CD4-positive, alpha-beta T cell (primary cell): ENCODE data around the gene OPCML. TPM values are rescaled to one million over a fixed set of nuclear protein-coding genes. Genes with fewer than 3 reads are reported as not detected.

Experiments used
- ATAC-seq: fragments of 200-7000 bp; cut with Tn5 transposase; one replicate; pipeline ENCODE4 v1.10.0; 2022; ENCODE audit warnings: mild to moderate bottlenecking; ENCODE audit not compliant: poor library complexity
- CTCF ChIA-PET: fragments of 350-600 bp; sonication (Branson Sonifier 250); formaldehyde crosslinking; loops from one replicate; lab custom pipeline; 2021; ENCODE audit warnings: antibody characterized with exemption, inconsistent platforms; lab: Charles Lee
- POLR2A ChIA-PET: fragments of 350-600 bp; sonication (Branson Sonifier 250); formaldehyde crosslinking; loops from one replicate; lab custom pipeline; 2021; ENCODE audit warnings: antibody characterized with exemption, inconsistent platforms; lab: Charles Lee
- DNase-seq, 14 experiments: peaks; one replicate each; pipeline ENCODE4 v3.0.0-alpha.2; 2013 to 2020; ENCODE audit warnings: mixed read lengths in 2 of 14
- H3K27ac ChIP-seq, 2 donors: one replicate each; pipeline versions ENCODE4 v1.5.1 to v1.7.0; 2013; ENCODE audit warnings: low read length in 2 of 2, low read depth in 1 of 2, mild to moderate bottlenecking in 1 of 2
- H3K27me3 ChIP-seq, 2 experiments: 1 replicate in 1 of 2; 2 replicates in 1 of 2; pipeline versions ENCODE4 v1.6.1 to v1.7.0; 2013; ENCODE audit warnings: low read length in 2 of 2, control low read depth in 1 of 2, mild to moderate bottlenecking in 1 of 2, moderate library complexity in 1 of 2; ENCODE audit not compliant: insufficient read depth in 2 of 2, control insufficient read depth in 1 of 2
- H3K36me3 ChIP-seq: one replicate; pipeline ENCODE4 v1.6.1; 2013; ENCODE audit warnings: low read length, control low read depth; ENCODE audit not compliant: insufficient read depth
- H3K4me1 ChIP-seq: one replicate; pipeline ENCODE4 v1.6.1; 2013; ENCODE audit warnings: low read length, control low read depth; ENCODE audit not compliant: insufficient read depth
- H3K4me3 ChIP-seq: one replicate; pipeline ENCODE4 v1.5.1; 2013; ENCODE audit warnings: mild to moderate bottlenecking, low read length, moderate library complexity
- H3K9me3 ChIP-seq, 2 experiments: 1 replicate in 1 of 2; 2 replicates in 1 of 2; pipeline versions ENCODE4 v1.6.1 to v1.7.0; 2013; ENCODE audit warnings: low read length in 2 of 2, mild to moderate bottlenecking in 2 of 2, control low read depth in 1 of 2, moderate library complexity in 1 of 2; ENCODE audit not compliant: control insufficient read depth in 1 of 2, insufficient read depth in 1 of 2
- H3K27ac Mint-ChIP-seq: one replicate; pipeline ENCODE4 v1.8.0; 2020; ENCODE audit warnings: mixed read lengths
- H3K27me3 Mint-ChIP-seq: one replicate; pipeline ENCODE4 v1.8.0; 2021; ENCODE audit warnings: mixed read lengths
- H3K36me3 Mint-ChIP-seq: one replicate; pipeline ENCODE4 v1.8.0; 2021; ENCODE audit warnings: low read depth, mixed read lengths
- H3K4me1 Mint-ChIP-seq: one replicate; pipeline ENCODE4 v1.8.0; 2021; ENCODE audit warnings: low read depth, mixed read lengths
- H3K4me3 Mint-ChIP-seq: one replicate; pipeline ENCODE4 v1.8.0; 2020; ENCODE audit warnings: mild to moderate bottlenecking, mixed read lengths
- H3K9me3 Mint-ChIP-seq: one replicate; pipeline ENCODE4 v1.8.0; 2020; ENCODE audit warnings: mixed read lengths
- intact Hi-C, 2 experiments: fragments of 100-400 bp; cut with DNase I in 1 of 2; cut with micrococcal nuclease in 1 of 2; formaldehyde crosslinking; loops; one replicate each; pipeline versions ENCODE4 v1.15.1 to v1.9.0; 2023 to 2025; cut with DNase I, micrococcal nuclease
- total RNA-seq, 174 experiments: library from RNA in 2 of 174; stranded (reverse) in 2 of 174; gene quantifications; one replicate each; pipeline ENCODE4 v1.2.3 and lab custom pipeline; 2021 to 2026
- TF ChIP-seq, protein P1 (sequence below): fragments of 200-600 bp; IDR thresholded peaks from one replicate; pipeline ENCODE4 v1.8.0; 2022; ENCODE audit warnings: antibody characterized with exemption, mild to moderate bottlenecking

The OPCML gene
- total RNA-seq, 2 experiments from 2014 or later, result not detected

DNA sequence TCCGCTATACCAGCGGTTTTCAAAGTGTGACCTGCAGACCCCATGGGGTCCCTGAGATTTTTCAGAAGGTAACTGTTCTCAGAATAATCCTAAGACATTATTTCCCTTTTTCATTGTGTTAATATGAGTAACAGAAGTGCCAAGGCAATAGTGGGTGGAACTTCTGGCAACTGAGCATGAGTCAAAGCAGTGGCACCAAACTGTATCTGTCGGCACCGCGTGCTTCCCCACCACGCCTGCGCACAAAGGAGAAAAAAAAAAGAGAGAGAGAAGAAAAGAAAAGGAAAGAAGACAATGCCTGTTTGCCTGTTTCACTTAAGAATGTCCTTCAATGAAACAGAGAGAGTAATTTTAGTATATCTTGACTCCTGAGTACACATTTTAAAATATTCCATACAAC is 679.9 kb downstream of the OPCML start:
- TF ChIP-seq, protein P1, sequence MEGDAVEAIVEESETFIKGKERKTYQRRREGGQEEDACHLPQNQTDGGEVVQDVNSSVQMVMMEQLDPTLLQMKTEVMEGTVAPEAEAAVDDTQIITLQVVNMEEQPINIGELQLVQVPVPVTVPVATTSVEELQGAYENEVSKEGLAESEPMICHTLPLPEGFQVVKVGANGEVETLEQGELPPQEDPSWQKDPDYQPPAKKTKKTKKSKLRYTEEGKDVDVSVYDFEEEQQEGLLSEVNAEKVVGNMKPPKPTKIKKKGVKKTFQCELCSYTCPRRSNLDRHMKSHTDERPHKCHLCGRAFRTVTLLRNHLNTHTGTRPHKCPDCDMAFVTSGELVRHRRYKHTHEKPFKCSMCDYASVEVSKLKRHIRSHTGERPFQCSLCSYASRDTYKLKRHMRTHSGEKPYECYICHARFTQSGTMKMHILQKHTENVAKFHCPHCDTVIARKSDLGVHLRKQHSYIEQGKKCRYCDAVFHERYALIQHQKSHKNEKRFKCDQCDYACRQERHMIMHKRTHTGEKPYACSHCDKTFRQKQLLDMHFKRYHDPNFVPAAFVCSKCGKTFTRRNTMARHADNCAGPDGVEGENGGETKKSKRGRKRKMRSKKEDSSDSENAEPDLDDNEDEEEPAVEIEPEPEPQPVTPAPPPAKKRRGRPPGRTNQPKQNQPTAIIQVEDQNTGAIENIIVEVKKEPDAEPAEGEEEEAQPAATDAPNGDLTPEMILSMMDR, result no peak
- no peak overlapping the region for H3K27ac Mint-ChIP-seq
- ChIA-PET POLR2A (no interaction called here), CTCF (no interaction called here)
- no peaks in the 10 kb centered on the region for H3K4me1 ChIP-seq
- ATAC-seq, result no peak
- DNase-seq, result no peak
- no peaks in the 10 kb centered on the region for H3K27me3 Mint-ChIP-seq
- H3K9me3 Mint-ChIP-seq, result no peaks in the 10 kb centered on the region
- H3K4me1 Mint-ChIP-seq, result no peaks in the 10 kb centered on the region
- H3K36me3 ChIP-seq, result no peaks in the 10 kb centered on the region
- no peaks in the 10 kb centered on the region for H3K36me3 Mint-ChIP-seq
- intact Hi-C loops, result no loop called here
- H3K4me3 ChIP-seq, result no peak overlapping the region
- no peak overlapping the region for H3K4me3 Mint-ChIP-seq
- no peak overlapping the region for H3K27ac ChIP-seq
- H3K27me3 ChIP-seq, result no peaks in the 10 kb centered on the region
- H3K9me3 ChIP-seq, result no peaks in the 10 kb centered on the region

DNA sequence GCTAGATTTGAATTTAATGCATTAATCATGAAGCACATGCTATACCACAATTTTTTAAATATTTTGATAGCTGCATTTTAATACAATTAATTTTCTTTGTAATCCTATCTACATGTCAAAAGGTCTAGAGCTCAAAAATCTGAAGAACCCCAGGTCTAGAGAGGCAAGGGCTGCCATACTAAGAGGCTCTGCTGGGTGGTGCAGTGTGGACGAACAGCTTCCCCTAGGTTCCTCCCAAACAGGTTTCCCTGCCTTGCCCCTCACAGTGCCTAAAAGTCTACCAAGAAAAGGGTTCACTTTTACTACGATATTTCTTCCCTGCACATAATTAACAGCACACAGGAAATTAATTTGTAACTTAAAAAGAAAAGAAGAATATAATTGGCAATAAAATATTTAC is 681.1 kb downstream of the OPCML start:
- H3K4me3 ChIP-seq, result no peak overlapping the region
- ChIA-PET CTCF (no interaction called here), POLR2A (no interaction called here)
- ATAC-seq (no peak), DNase-seq (no peak)
- intact Hi-C loops, result no loop called here
- Mint-ChIP-seq H3K36me3 (no peaks in the 10 kb centered on the region), H3K4me1 (no peaks in the 10 kb centered on the region), H3K4me3 (no peak overlapping the region), H3K27me3 (no peaks in the 10 kb centered on the region), H3K9me3 (no peaks in the 10 kb centered on the region), H3K27ac (no peak overlapping the region)
- no peaks in the 10 kb centered on the region for H3K4me1 ChIP-seq
- no peaks in the 10 kb centered on the region for H3K36me3 ChIP-seq
- H3K27me3 ChIP-seq, result no peaks in the 10 kb centered on the region
- TF ChIP-seq, protein P1, result no peak
- no peaks in the 10 kb centered on the region for H3K9me3 ChIP-seq
- no peak overlapping the region for H3K27ac ChIP-seq

DNA sequence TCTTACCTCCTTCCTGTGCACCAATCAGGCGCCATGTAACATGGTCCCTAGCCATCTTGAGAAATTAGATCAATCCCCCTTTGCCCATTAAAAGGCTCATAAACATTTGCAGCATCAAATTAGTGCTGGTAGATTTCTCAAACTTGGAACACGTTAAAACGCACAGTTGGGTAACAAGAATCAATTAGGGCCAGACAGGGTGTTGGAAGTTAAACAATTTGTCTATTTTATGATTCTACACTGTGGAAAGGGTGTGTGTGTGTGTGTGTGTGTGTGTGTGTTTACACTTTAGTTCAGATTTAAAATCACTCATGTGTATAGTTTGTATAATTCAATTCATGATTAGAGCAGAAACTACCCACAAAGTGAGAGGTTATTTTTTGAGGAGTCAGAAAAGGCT is 682.0 kb downstream of the OPCML start:
- ATAC-seq (no peak), DNase-seq (no peak)
- no peaks in the 10 kb centered on the region for H3K27me3 Mint-ChIP-seq
- CTCF ChIA-PET, result no interaction called here
- H3K27ac ChIP-seq, result no peak overlapping the region
- H3K4me1 ChIP-seq, result no peaks in the 10 kb centered on the region
- TF ChIP-seq, protein P1, result no peak
- no peaks in the 10 kb centered on the region for H3K27me3 ChIP-seq
- H3K4me3 Mint-ChIP-seq, result no peak overlapping the region
- no peaks in the 10 kb centered on the region for H3K4me1 Mint-ChIP-seq
- H3K9me3 Mint-ChIP-seq, result no peaks in the 10 kb centered on the region
- H3K4me3 ChIP-seq, result no peak overlapping the region
- H3K36me3 Mint-ChIP-seq, result no peaks in the 10 kb centered on the region
- intact Hi-C loops, result no loop called here
- no peaks in the 10 kb centered on the region for H3K36me3 ChIP-seq
- no peak overlapping the region for H3K27ac Mint-ChIP-seq
- POLR2A ChIA-PET, result no interaction called here
- no peaks in the 10 kb centered on the region for H3K9me3 ChIP-seq
